ENCODE results near the gene CCDC91.

The CCDC91 gene

GRCh38 chr12:28550757-28551704 lies 360.8 kb downstream of the CCDC91 start:
- no peak overlapping the region for H3K4me3 ChIP-seq (ENCODE audit: low read depth, low read length)
- DNase-seq (ENCODE audit: low read depth), result peak; percentile 61

GRCh38 chr12:28552251-28552970 lies 362.2 kb downstream of the CCDC91 start:
- DNase-seq (ENCODE audit: low read depth), result no peak

GRCh38 chr12:28555748-28556147 lies 365.5 kb downstream of the CCDC91 start:
- no peak overlapping the region for H3K4me3 ChIP-seq (ENCODE audit: low read depth, low read length)
- no peak for DNase-seq (ENCODE audit: low read depth)

More at GRCh38 chr12:28552251-28552970, 362.2 kb downstream of the CCDC91 start:
- H3K4me3 ChIP-seq (ENCODE audit: low read depth, low read length), result no peak overlapping the region

- no peak overlapping the region for H3K4me3 ChIP-seq (ENCODE audit: low read depth, low read length)
- DNase-seq (ENCODE audit: low read depth), result no peak
These were observed 368.0 kb downstream of the CCDC91 start for GRCh38 chr12:28558250-28558649.

- no peak overlapping the region for H3K4me3 ChIP-seq (ENCODE audit: low read depth, low read length)
- no peak for DNase-seq (ENCODE audit: low read depth)
These were observed 373.0 kb downstream of the CCDC91 start for GRCh38 chr12:28563286-28563685.

GRCh38 chr12:28563936-28564335 lies 373.7 kb downstream of the CCDC91 start:
- H3K4me3 ChIP-seq (ENCODE audit: low read depth, low read length), result no peak overlapping the region
- DNase-seq (ENCODE audit: low read depth), result peak; percentile 48

GRCh38 chr12:28568118-28568517 lies 377.9 kb downstream of the CCDC91 start:
- peak; percentile 79 for DNase-seq (ENCODE audit: low read depth)
- H3K4me3 ChIP-seq (ENCODE audit: low read depth, low read length), result no peak overlapping the region

GRCh38 chr12:28568704-28569103 lies 378.4 kb downstream of the CCDC91 start:
- no peak for DNase-seq (ENCODE audit: low read depth)

GRCh38 chr12:28569698-28570411 lies 379.6 kb downstream of the CCDC91 start:
- no peak overlapping the region for H3K4me3 ChIP-seq (ENCODE audit: low read depth, low read length)
- peak; percentile 51 for DNase-seq (ENCODE audit: low read depth)

More at GRCh38 chr12:28568704-28569103, 378.4 kb downstream of the CCDC91 start:
- H3K4me3 ChIP-seq (ENCODE audit: low read depth, low read length), result no peak overlapping the region

GRCh38 chr12:28570811-28571210 lies 380.6 kb downstream of the CCDC91 start:
- H3K4me3 ChIP-seq (ENCODE audit: low read depth, low read length), result no peak overlapping the region
- no peak for DNase-seq (ENCODE audit: low read depth)

GRCh38 chr12:28574746-28575592 lies 384.7 kb downstream of the CCDC91 start:
- no peak overlapping the region for H3K4me3 ChIP-seq (ENCODE audit: low read depth, low read length)
- no peak for DNase-seq (ENCODE audit: low read depth)

- H3K4me3 ChIP-seq (ENCODE audit: low read depth, low read length), result no peak overlapping the region
- DNase-seq (ENCODE audit: low read depth), result no peak
These were observed 385.4 kb downstream of the CCDC91 start for GRCh38 chr12:28575593-28576205.

GRCh38 chr12:28578361-28578760 lies 388.1 kb downstream of the CCDC91 start:
- DNase-seq (ENCODE audit: low read depth), result peak; percentile 7
- no peak overlapping the region for H3K4me3 ChIP-seq (ENCODE audit: low read depth, low read length)

- no peak overlapping the region for H3K4me3 ChIP-seq (ENCODE audit: low read depth, low read length)
- peak; percentile 25 for DNase-seq (ENCODE audit: low read depth)
These were observed 388.6 kb downstream of the CCDC91 start for GRCh38 chr12:28578833-28579252.

GRCh38 chr12:28582672-28583376 lies 392.6 kb downstream of the CCDC91 start:
- no peak overlapping the region for H3K4me3 ChIP-seq (ENCODE audit: low read depth, low read length)
- DNase-seq (ENCODE audit: low read depth), result no peak

- DNase-seq (ENCODE audit: low read depth), result peak; percentile 52
- no peak overlapping the region for H3K4me3 ChIP-seq (ENCODE audit: low read depth, low read length)
These were observed 393.5 kb downstream of the CCDC91 start for GRCh38 chr12:28583701-28584261.

GRCh38 chr12:28585146-28585545 lies 394.9 kb downstream of the CCDC91 start:
- DNase-seq (ENCODE audit: low read depth), result no peak
- no peak overlapping the region for H3K4me3 ChIP-seq (ENCODE audit: low read depth, low read length)

GRCh38 chr12:28586481-28586880 lies 396.2 kb downstream of the CCDC91 start:
- H3K4me3 ChIP-seq (ENCODE audit: low read depth, low read length), result no peak overlapping the region
- DNase-seq (ENCODE audit: low read depth), result no peak
